HK-2 (cell line): ENCODE data around the gene SLC6A14.

ENCODE experiments used
- DNase-seq: peaks from one replicate; pipeline ENCODE4 v3.0.0-alpha.2; 2018; ENCODE audit not compliant: unreplicated experiment

Gene SLC6A14

GRCh38 chrX:116436358-116436816, at the start of gene SLC6A14:
TSS of gene SLC6A14 (plus strand) at chrX:116436606. CDS start at chrX:116436710, 104 bp downstream.
- no peak for DNase-seq

- no peak for DNase-seq
Measured at GRCh38 chrX:116395752-116396151, 40.7 kb upstream of the SLC6A14 start.

GRCh38 chrX:116399681-116400080, 36.7 kb upstream of the SLC6A14 start:
- no peak for DNase-seq

- no peak for DNase-seq
Measured at GRCh38 chrX:116409219-116409618, 27.2 kb upstream of the SLC6A14 start.

GRCh38 chrX:116413273-116413672, 23.1 kb upstream of the SLC6A14 start:
- DNase-seq, result no peak

- no peak for DNase-seq
Measured at GRCh38 chrX:116417214-116417613, 19.2 kb upstream of the SLC6A14 start.

GRCh38 chrX:116417968-116418367, 18.4 kb upstream of the SLC6A14 start:
- DNase-seq, result no peak

GRCh38 chrX:116427978-116428377, 8.4 kb upstream of the SLC6A14 start:
- DNase-seq, result no peak

GRCh38 chrX:116435597-116435996, 809 bp upstream of the SLC6A14 start:
- DNase-seq, result no peak

GRCh38 chrX:116449156-116449555, 12.8 kb downstream of the SLC6A14 start:
- no peak for DNase-seq

GRCh38 chrX:116462822-116463221, 26.4 kb downstream of the SLC6A14 start, which contains the start of gene CT83:
TSS of gene CT83 (minus strand) at chrX:116462976. CDS start at chrX:116462856, 120 bp downstream.
- no peak for DNase-seq

- DNase-seq, result no peak
Measured at GRCh38 chrX:116480059-116480458, 43.7 kb downstream of the SLC6A14 start.

- DNase-seq, result no peak
Measured at GRCh38 chrX:116490104-116490503, 53.7 kb downstream of the SLC6A14 start.

- DNase-seq, result no peak
Measured at GRCh38 chrX:116493271-116493670, 56.9 kb downstream of the SLC6A14 start.

GRCh38 chrX:116499780-116500179, 63.4 kb downstream of the SLC6A14 start:
- DNase-seq, result no peak
